Rectal smooth muscle tissue (tissue), 1 donor: ENCODE results near the gene PPOX.

ENCODE experiments used
- H3K27ac ChIP-seq: one replicate; pipeline ENCODE4 v1.7.0; 2013; ENCODE audit warnings: low read depth, low read length, inconsistent platforms
- H3K27me3 ChIP-seq: one replicate; pipeline ENCODE4 v1.7.0; 2013; ENCODE audit warnings: low read length; ENCODE audit not compliant: control insufficient read depth, insufficient read depth
- H3K36me3 ChIP-seq: one replicate; pipeline ENCODE4 v1.7.0; 2013; ENCODE audit warnings: low read length; ENCODE audit not compliant: control insufficient read depth, insufficient read depth
- H3K4me1 ChIP-seq: one replicate; pipeline ENCODE4 v1.7.0; 2013; ENCODE audit warnings: low read length; ENCODE audit not compliant: control insufficient read depth, insufficient read depth
- H3K4me3 ChIP-seq: one replicate; pipeline ENCODE4 v1.7.0; 2013; ENCODE audit warnings: low read length
- H3K9ac ChIP-seq: one replicate; pipeline ENCODE4 v1.7.0; 2013; ENCODE audit warnings: low read length

Gene PPOX

GRCh38 chr1:161172349-161172748 is 6.1 kb downstream of the PPOX start:
- Histone ChIP-seq H3K4me3 (no peak overlapping the region), H3K36me3 (peaks cover 32% of the 10 kb centered on the region), H3K27ac (no peak overlapping the region), H3K4me1 (peaks cover 5% of the 10 kb centered on the region), H3K9ac (no peak overlapping the region), H3K27me3 (no peaks in the 10 kb centered on the region)

DNA sequence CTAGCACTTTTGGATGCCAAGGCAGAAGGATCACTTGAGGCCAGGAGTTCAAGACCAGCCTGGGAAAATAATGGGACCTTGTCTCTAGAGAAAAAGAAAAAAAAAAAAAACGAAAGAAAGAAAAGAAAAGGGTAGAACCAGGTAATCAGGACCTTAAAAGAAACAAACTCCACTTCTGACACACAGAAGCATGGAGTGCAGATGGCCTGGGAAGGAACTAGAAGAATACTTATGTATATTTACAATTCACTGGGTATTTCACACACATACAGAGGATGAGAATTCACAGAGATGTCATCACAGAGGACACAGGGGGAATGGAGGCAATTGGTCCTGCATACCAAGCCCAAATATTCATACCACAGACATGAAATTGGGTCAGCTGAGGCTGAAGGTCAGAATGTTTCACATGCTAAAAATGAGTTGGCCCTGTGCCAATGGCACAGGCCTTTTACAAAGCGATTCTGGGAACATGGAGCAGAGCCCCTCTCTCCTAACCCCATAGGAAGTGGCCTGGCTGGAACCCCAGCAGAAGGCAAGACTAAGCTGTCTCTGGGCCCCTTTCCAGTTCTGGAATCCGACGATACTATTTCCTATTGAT is 6.7 kb downstream of the PPOX start:
- no peak overlapping the region for H3K4me3 ChIP-seq
- H3K4me1 ChIP-seq, result peaks cover 8% of the 10 kb centered on the region
- H3K27me3 ChIP-seq, result no peaks in the 10 kb centered on the region
- H3K36me3 ChIP-seq, result peaks cover 32% of the 10 kb centered on the region
- H3K27ac ChIP-seq, result no peak overlapping the region
- no peak overlapping the region for H3K9ac ChIP-seq

DNA sequence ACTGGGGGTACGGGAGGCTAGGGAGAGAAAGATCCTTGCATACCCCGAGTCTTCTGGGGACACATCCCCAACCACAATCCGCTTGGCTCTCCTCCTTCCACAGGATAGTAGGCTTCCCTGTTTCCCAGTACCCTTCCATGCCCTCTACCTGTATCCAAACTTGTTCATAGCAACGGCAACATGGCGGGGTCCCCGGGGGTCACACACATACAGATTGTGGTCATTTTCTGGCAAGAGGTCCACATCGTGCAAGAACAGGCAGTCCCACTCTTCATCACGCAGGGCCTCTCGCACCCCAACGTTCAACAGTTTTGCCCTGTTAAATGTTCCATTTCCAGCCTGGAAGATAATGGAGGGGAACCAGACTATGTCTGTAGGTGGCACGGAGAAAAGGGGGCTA is 7.5 kb downstream of the PPOX start:
- H3K36me3 ChIP-seq, result peaks cover 32% of the 10 kb centered on the region

DNA sequence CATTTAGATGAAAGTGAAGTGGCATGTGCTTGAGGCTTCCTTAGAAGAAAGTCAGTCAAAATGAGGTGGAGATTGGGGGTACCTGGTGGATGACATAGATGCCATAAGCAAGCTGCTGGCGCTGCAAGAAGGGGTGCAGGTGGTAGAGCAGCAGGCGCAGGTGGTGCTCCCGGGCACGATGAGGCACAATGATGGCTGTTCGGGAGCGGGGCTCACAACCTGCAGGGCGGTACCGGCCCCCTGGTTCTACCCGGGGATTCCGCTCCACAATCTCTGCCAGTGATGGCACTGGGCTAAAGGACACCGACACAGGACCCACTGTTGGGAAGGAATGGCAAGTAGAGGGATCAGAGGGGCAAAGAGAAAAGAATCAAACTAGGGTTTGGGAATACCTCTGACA is 8.7 kb downstream of the PPOX start:
- Histone ChIP-seq H3K9ac (no peak overlapping the region), H3K27ac (no peak overlapping the region), H3K36me3 (peaks cover 27% of the 10 kb centered on the region), H3K4me3 (no peak overlapping the region), H3K4me1 (peaks cover 9% of the 10 kb centered on the region), H3K27me3 (no peaks in the 10 kb centered on the region)

More for the DNA sequence above, 7.5 kb downstream of the PPOX start:
- Histone ChIP-seq H3K4me1 (peaks cover 9% of the 10 kb centered on the region), H3K4me3 (no peak overlapping the region), H3K27me3 (no peaks in the 10 kb centered on the region), H3K27ac (no peak overlapping the region), H3K9ac (no peak overlapping the region)

GRCh38 chr1:161175771-161176453 is 9.7 kb downstream of the PPOX start:
- Histone ChIP-seq H3K27me3 (no peaks in the 10 kb centered on the region), H3K36me3 (peaks cover 19% of the 10 kb centered on the region), H3K4me1 (peaks cover 9% of the 10 kb centered on the region), H3K27ac (no peak overlapping the region), H3K4me3 (peak overlapping the region; percentile 98), H3K9ac (no peak overlapping the region)

GRCh38 chr1:161176468-161177111 is 10.4 kb downstream of the PPOX start:
- Histone ChIP-seq H3K4me1 (peaks cover 9% of the 10 kb centered on the region), H3K27me3 (no peaks in the 10 kb centered on the region), H3K4me3 (peak overlapping the region; percentile 98), H3K27ac (peak overlapping the region; percentile 89), H3K36me3 (peaks cover 17% of the 10 kb centered on the region), H3K9ac (peak overlapping the region; percentile 91)

DNA sequence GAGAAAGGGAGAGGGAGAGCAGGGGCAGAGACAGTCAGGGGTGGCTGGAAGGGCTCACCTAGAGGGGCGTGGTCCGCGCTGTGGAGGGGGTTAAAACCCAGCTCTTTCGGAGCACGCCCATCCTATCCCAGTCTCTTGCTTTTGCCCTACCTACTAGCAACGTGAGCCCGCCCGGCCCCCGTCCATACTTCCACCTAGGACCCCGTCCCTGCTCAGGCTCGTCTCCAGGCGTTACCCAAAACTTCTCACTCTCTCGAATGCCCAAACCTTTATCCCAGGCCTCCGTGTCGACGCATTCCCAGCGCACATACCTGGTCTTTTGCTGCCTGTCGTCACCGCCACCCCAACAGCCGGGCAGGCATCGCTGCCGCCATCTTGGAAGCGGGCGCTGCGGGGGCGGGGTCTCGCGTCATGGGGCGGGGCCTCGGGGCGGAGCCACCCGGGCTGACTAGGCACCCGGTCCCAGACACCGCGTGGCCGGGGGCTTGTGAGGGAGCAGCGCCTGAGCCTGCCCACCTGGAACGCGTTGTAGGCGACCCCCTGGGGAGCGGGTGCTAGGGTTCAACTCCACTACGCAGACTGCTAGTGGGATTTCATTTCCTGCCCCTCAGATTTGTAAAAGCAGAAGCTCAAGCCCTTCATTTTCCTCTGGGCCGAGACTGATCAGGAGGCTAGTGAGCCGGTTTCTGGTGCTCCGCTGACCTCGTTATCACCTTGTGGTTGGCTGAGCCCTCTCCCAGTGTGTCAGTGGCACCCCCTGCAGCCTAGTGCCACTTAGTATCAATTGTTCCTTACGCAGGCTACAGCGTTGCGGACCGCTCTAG is 11.1 kb downstream of the PPOX start, which contains the start of gene B4GALT3:
Gene B4GALT3 (minus strand): TSS at position 396 of the 824 bp plus-strand sequence. CDS start 1,447 bp downstream, outside the sequence.
- peak within 1 kb of the TSS; percentile 91 for H3K9ac ChIP-seq
- H3K4me3 ChIP-seq, result peak within 1 kb of the TSS; percentile 98
- peaks cover 9% of the 10 kb centered on the region for H3K4me1 ChIP-seq
- no peaks in the 10 kb centered on the region for H3K27me3 ChIP-seq
- H3K36me3 ChIP-seq, result peaks cover 17% of the 10 kb centered on the region
- peak within 1 kb of the TSS; percentile 89 for H3K27ac ChIP-seq

GRCh38 chr1:161177936-161178244 is 11.7 kb downstream of the PPOX start:
- H3K4me1 ChIP-seq, result peaks cover 9% of the 10 kb centered on the region
- H3K27me3 ChIP-seq, result no peaks in the 10 kb centered on the region
- H3K4me3 ChIP-seq, result peak overlapping the region; percentile 98
- H3K9ac ChIP-seq, result peak overlapping the region; percentile 81
- H3K36me3 ChIP-seq, result peaks cover 16% of the 10 kb centered on the region
- peak overlapping the region; percentile 89 for H3K27ac ChIP-seq

DNA sequence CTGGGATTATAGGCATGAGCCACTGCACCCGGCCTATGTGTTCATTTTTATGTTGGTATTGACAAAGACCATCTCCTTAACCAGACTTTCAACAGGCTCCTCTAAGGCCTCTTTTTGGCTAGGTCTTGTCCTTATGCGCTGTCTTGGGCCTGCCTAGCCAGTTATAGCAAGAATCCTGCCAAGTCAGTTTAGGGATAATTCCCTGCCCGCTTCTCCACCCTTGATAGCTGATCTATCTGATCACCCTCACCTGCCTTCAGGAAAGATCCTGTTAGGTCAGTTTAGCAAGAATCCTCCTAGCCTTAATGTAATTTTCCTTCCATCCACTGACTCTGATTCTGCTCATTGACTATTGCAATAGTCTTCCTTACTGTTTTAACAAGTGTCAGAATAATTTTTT is 13.5 kb downstream of the PPOX start:
- Histone ChIP-seq H3K27ac (no peak overlapping the region), H3K4me3 (no peak overlapping the region), H3K27me3 (no peaks in the 10 kb centered on the region), H3K4me1 (peaks cover 9% of the 10 kb centered on the region), H3K36me3 (peaks cover 10% of the 10 kb centered on the region), H3K9ac (no peak overlapping the region)

GRCh38 chr1:161180639-161181038 is 14.4 kb downstream of the PPOX start:
- H3K27me3 ChIP-seq, result no peaks in the 10 kb centered on the region
- peaks cover 9% of the 10 kb centered on the region for H3K4me1 ChIP-seq
- no peak overlapping the region for H3K27ac ChIP-seq
- H3K9ac ChIP-seq, result no peak overlapping the region
- peaks cover under 1% of the 10 kb centered on the region for H3K36me3 ChIP-seq
- no peak overlapping the region for H3K4me3 ChIP-seq

- Histone ChIP-seq H3K9ac (no peak overlapping the region), H3K4me3 (no peak overlapping the region), H3K4me1 (peaks cover 4% of the 10 kb centered on the region), H3K27ac (no peak overlapping the region), H3K27me3 (no peaks in the 10 kb centered on the region), H3K36me3 (no peaks in the 10 kb centered on the region)
These were observed 16.0 kb downstream of the PPOX start for GRCh38 chr1:161182214-161182613.

- Histone ChIP-seq H3K36me3 (no peaks in the 10 kb centered on the region), H3K4me1 (no peaks in the 10 kb centered on the region), H3K4me3 (no peak overlapping the region), H3K27ac (no peak overlapping the region), H3K27me3 (no peaks in the 10 kb centered on the region), H3K9ac (no peak overlapping the region)
These were observed 19.1 kb downstream of the PPOX start for GRCh38 chr1:161185282-161185682.
